Activated B cell treated with CpG ODN at 0.5 μM for 24 hours (primary cell): Measurements from ENCODE around the gene TSR1. TPM values are rescaled to one million over a fixed set of nuclear protein-coding genes. Genes with fewer than 3 reads are reported as not detected.
A peak's percentile ranks its signal among the peaks of the same experiment; 100 is the strongest.

Experiments
- ATAC-seq: fragments of 200-7000 bp; cut with Tn5 transposase; one replicate; pipeline ENCODE4 v1.10.0; 2021; ENCODE audit warnings: low read depth, mild to moderate bottlenecking, moderate library complexity
- CTCF ChIA-PET: fragments of 350-600 bp; sonication (Branson Sonifier 250); formaldehyde crosslinking; loops from one replicate; lab custom pipeline; 2021; ENCODE audit warnings: antibody characterized with exemption; lab: Charles Lee
- POLR2A ChIA-PET: fragments of 350-600 bp; sonication (Branson Sonifier 250); formaldehyde crosslinking; loops from one replicate; lab custom pipeline; 2021; ENCODE audit warnings: antibody characterized with exemption; lab: Charles Lee
- DNase-seq: peaks from one replicate; pipeline ENCODE4 v3.0.0; 2022
- H3K27ac Mint-ChIP-seq: one replicate; pipeline ENCODE4 v1.8.0; 2020; ENCODE audit warnings: mixed read lengths
- H3K27me3 Mint-ChIP-seq: one replicate; pipeline ENCODE4 v1.8.0; 2021; ENCODE audit warnings: mixed read lengths
- H3K36me3 Mint-ChIP-seq: one replicate; pipeline ENCODE4 v1.8.0; 2021; ENCODE audit warnings: low read depth, mixed read lengths
- H3K4me1 Mint-ChIP-seq: one replicate; pipeline ENCODE4 v1.8.0; 2021; ENCODE audit warnings: mixed read lengths
- H3K4me3 Mint-ChIP-seq: one replicate; pipeline ENCODE4 v1.8.0; 2020; ENCODE audit warnings: mild to moderate bottlenecking, mixed read lengths
- H3K9me3 Mint-ChIP-seq: one replicate; pipeline ENCODE4 v1.8.0; 2020; ENCODE audit warnings: mixed read lengths
- intact Hi-C: fragments of 100-400 bp; cut with micrococcal nuclease; formaldehyde crosslinking; loops from one replicate; pipeline ENCODE4 v1.15.1; 2024
- total RNA-seq: library from RNA; stranded (reverse); gene quantifications from 2 replicates; pipeline ENCODE4 v1.2.3, GENCODE V29; 2022
- TF ChIP-seq, protein P1 (sequence below): fragments of 200-600 bp; IDR thresholded peaks from one replicate; pipeline ENCODE4 v1.8.0; 2022; ENCODE audit warnings: antibody characterized with exemption, mild to moderate bottlenecking

Gene TSR1
- total RNA-seq, 1 donor from 2014 or later: 48.5 TPM

- Mint-ChIP-seq H3K4me3 (no peak overlapping the region), H3K4me1 (peaks cover 1% of the 10 kb centered on the region), H3K27me3 (no peaks in the 10 kb centered on the region), H3K9me3 (no peaks in the 10 kb centered on the region), H3K27ac (no peak overlapping the region), H3K36me3 (peaks cover 15% of the 10 kb centered on the region)
- intact Hi-C loops: no loop called here
- no peak for ATAC-seq
- ChIA-PET CTCF (no interaction called here), POLR2A (no interaction called here)
- DNase-seq: no peak
- TF ChIP-seq, protein P1, sequence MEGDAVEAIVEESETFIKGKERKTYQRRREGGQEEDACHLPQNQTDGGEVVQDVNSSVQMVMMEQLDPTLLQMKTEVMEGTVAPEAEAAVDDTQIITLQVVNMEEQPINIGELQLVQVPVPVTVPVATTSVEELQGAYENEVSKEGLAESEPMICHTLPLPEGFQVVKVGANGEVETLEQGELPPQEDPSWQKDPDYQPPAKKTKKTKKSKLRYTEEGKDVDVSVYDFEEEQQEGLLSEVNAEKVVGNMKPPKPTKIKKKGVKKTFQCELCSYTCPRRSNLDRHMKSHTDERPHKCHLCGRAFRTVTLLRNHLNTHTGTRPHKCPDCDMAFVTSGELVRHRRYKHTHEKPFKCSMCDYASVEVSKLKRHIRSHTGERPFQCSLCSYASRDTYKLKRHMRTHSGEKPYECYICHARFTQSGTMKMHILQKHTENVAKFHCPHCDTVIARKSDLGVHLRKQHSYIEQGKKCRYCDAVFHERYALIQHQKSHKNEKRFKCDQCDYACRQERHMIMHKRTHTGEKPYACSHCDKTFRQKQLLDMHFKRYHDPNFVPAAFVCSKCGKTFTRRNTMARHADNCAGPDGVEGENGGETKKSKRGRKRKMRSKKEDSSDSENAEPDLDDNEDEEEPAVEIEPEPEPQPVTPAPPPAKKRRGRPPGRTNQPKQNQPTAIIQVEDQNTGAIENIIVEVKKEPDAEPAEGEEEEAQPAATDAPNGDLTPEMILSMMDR: no peak
Observed at GRCh38 chr17:2343421-2343820, 7.2 kb upstream of the TSR1 start.

DNA sequence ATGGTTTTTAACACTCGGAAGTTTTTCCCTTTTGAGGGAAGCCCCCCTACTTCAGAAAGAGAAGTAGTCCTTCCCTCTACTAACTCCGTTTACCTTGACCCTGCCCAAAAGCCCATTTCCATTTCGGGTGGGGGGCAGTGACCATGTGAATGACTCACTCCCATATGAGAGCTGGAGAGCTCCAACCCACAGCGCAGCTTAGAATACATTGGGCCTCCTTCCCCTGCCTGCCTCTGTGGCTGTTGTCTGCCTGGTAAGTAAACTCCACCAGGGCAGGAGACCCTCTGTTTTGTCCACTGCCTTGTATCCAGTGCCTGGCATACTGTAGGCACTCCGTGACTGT, 2.0 kb upstream of the TSR1 start:
- ATAC-seq (no peak), DNase-seq (no peak)
- POLR2A ChIA-PET: interaction anchor here (1.9 to 3.2 kb wide), 2 partner anchors 15 to 63 kb away, joined by 4 to 23 read pairs; partner anchors contain the start of gene MNT
- peaks cover 6% of the 10 kb centered on the region for H3K36me3 Mint-ChIP-seq
- intact Hi-C loops: no loop called here
- no peaks in the 10 kb centered on the region for H3K9me3 Mint-ChIP-seq
- H3K4me1 Mint-ChIP-seq: peaks cover 23% of the 10 kb centered on the region
- CTCF ChIA-PET: interaction anchor here (0.8 to 1.0 kb wide), 3 partner anchors 9 to 44 kb away, joined by 3 to 4 read pairs (median 3); no protein-coding TSS in a partner anchor
- H3K27ac Mint-ChIP-seq: no peak overlapping the region
- H3K27me3 Mint-ChIP-seq: no peaks in the 10 kb centered on the region
- peak overlapping the region; percentile 75 for H3K4me3 Mint-ChIP-seq
- TF ChIP-seq, protein P1: no peak

DNA sequence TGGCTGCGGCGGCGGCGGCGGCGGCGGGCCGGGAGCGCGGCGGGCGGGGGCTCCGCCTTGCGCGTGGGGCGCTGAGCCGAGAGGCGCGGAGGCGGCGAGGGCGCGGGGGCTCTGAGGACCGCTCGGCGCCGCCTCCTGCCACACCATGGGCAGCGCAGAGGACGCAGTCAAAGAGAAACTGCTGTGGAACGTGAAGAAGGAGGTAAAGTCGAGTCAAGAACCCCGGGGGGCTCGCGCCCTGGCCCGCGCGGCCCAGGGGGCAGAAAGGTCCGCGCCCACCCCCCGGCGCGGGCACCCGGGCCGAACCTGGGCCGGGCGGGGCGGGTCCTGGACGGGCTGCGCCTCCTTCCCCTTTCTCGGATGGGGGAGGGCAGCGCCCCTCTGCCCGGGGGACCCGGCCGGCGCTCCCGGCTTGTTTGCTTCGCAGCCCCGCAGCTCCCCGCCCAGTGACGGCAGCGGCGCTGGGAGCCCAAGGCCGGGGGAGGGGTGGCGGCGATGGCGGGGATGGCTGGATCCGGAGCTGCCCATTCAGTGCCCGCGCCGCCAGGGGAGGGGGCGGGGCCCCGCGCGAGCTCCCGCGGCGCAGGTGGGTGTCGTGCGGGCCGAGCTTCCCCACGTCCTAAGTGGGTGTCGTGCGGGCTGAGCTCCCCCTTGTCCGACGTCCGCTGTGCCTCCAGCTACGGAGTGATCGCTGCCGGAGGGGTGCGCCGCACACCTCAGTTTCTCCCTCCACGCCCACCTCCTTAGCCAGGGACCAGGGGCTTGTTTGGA, 1.5 kb upstream of the TSR1 start:
- Mint-ChIP-seq H3K4me3 (peak overlapping the region; percentile 99), H3K9me3 (no peaks in the 10 kb centered on the region), H3K27me3 (no peaks in the 10 kb centered on the region), H3K36me3 (peaks cover 6% of the 10 kb centered on the region), H3K4me1 (peaks cover 23% of the 10 kb centered on the region), H3K27ac (no peak overlapping the region)
- POLR2A ChIA-PET: interaction anchor here (0.7 to 3.2 kb wide), 4 partner anchors 15 to 688 kb away, joined by 3 to 23 read pairs (median 4); partner anchors contain the start of genes METTL16, MNT and RILP
- intact Hi-C loops: loop anchor here (1.0 to 2.0 kb wide), 4 partner anchors 55 to 621 kb away; no protein-coding TSS in a partner anchor
- TF ChIP-seq, protein P1: no peak
- DNase-seq (peak; percentile 69), ATAC-seq (peak; percentile 47)
- CTCF ChIA-PET: interaction anchor here (0.8 to 1.0 kb wide), 3 partner anchors 9 to 45 kb away, joined by 3 to 4 read pairs (median 3); no protein-coding TSS in a partner anchor

- TF ChIP-seq, protein P1: no peak
- Mint-ChIP-seq H3K4me1 (peaks cover 23% of the 10 kb centered on the region), H3K36me3 (peaks cover 6% of the 10 kb centered on the region), H3K27ac (peak within 1 kb of the TSS; percentile 96), H3K27me3 (no peaks in the 10 kb centered on the region), H3K9me3 (no peaks in the 10 kb centered on the region), H3K4me3 (peak within 1 kb of the TSS; percentile 99)
- peak; percentile 66 for ATAC-seq
- intact Hi-C loops: loop anchor here (1.0 to 2.0 kb wide), 7 partner anchors 16 to 620 kb away; partner anchors contain the start of genes MNT, SMG6 and SRR
- POLR2A ChIA-PET: interaction anchor here (0.6 to 3.2 kb wide), 14 partner anchors 10 to 1574 kb away, joined by 3 to 25 read pairs (median 4); partner anchors contain the start of genes METTL16, MNT, RILP and SMG6
- DNase-seq: peak; percentile 62
- CTCF ChIA-PET: interaction anchor here (0.7 to 1.3 kb wide), 4 partner anchors 14 to 712 kb away, joined by 3 to 9 read pairs (median 3); no protein-coding TSS in a partner anchor
Observed at GRCh38 chr17:2336852-2337543, 741 bp upstream of the TSR1 start, which contains the start of gene SGSM2. Gene SGSM2 (plus strand): TSS chr17:2337501. CDS start chr17:2337689, 188 bp downstream.
